Gastrocnemius medialis (tissue), 4 donors: Measurements from ENCODE around the gene ZDHHC17. TPM values are rescaled to one million over a fixed set of nuclear protein-coding genes. Genes with fewer than 3 reads are reported as not detected.

Experiments used
- ATAC-seq, 2 donors: fragments of 150-250 bp; one replicate each; pipeline ENCODE4 v1.9.1; 2016
- DNase-seq, 2 donors: peaks; one replicate each; pipeline ENCODE4 v3.0.0-alpha.2; 2019
- H3K27ac ChIP-seq, 4 donors: fragments of 200-600 bp; sonication (generic); 1 replicate in 1 of 4; 2 replicates in 3 of 4; pipeline ENCODE4 v1.5.1; 2016 to 2018; ENCODE audit warnings: mild to moderate bottlenecking in 2 of 4, moderate library complexity in 1 of 4
- H3K27me3 ChIP-seq, 3 donors: fragments of 200-600 bp; sonication (generic) in 2 of 3; 1 replicate in 1 of 3; 2 replicates in 2 of 3; pipeline versions ENCODE4 v1.5.1 to v1.6.0; 2016 to 2019; ENCODE audit warnings: mild to moderate bottlenecking in 1 of 3, moderate library complexity in 1 of 3
- H3K36me3 ChIP-seq, 2 donors: fragments of 200-600 bp; sonication (generic) in 1 of 2; one replicate each; pipeline ENCODE4 v1.5.1; 2017 to 2018
- H3K4me1 ChIP-seq, 2 donors: fragments of 200-600 bp; sonication (generic) in 1 of 2; one replicate each; pipeline ENCODE4 v1.5.1; 2016 to 2017; ENCODE audit warnings: mild to moderate bottlenecking in 2 of 2
- H3K4me3 ChIP-seq, 4 donors: fragments of 200-600 bp; sonication (generic) in 3 of 4; 1 replicate in 1 of 4; 2 replicates in 3 of 4; pipeline ENCODE4 v1.5.1; 2016 to 2019; ENCODE audit warnings: mild to moderate bottlenecking in 2 of 4
- H3K9me3 ChIP-seq, 3 donors: fragments of 200-600 bp; sonication (generic) in 2 of 3; 1 replicate in 1 of 3; 2 replicates in 2 of 3; pipeline ENCODE4 v1.5.1; 2016 to 2019
- POLR2A ChIP-seq, 2 donors: fragments of 450-650 bp; IDR thresholded peaks; one replicate each; pipeline ENCODE4 v1.6.1; 2017; ENCODE audit warnings: antibody characterized with exemption in 2 of 2, mild to moderate bottlenecking in 2 of 2, moderate library complexity in 2 of 2
- in situ Hi-C, 4 donors: fragments of 200-750 bp; cut with MboI; loops; one replicate each; pipeline versions ENCODE4 v1.15.0 to v1.8.0; 2017; ENCODE audit warnings: low sequenced_read_pairs in 4 of 4
- intact Hi-C: fragments of 100-400 bp; cut with DNase I; formaldehyde crosslinking; loops from one replicate; pipeline ENCODE4 v1.15.1; 2023; ENCODE audit warnings: low total_unique reads
- total RNA-seq, 4 donors: library from RNA; depleted of rRNA; stranded (reverse); fragments of >200 nt; gene quantifications; one replicate each; pipeline versions ENCODE4 v1.1.0 to v1.2.3, GENCODE V29; 2016
- TF ChIP-seq, protein P1 (sequence below), 5 experiments: fragments of 450-650 bp in 3 of 5; fragments of 200-600 bp in 2 of 5; sonication (generic) in 2 of 5; IDR thresholded peaks in 4 of 5; conservative IDR thresholded peaks in 1 of 5; 1 replicate in 4 of 5; 2 replicates in 1 of 5; pipeline ENCODE4 v1.5.1; 2016 to 2019; ENCODE audit warnings: antibody characterized with exemption in 5 of 5, mild to moderate bottlenecking in 3 of 5, moderate library complexity in 3 of 5

Gene ZDHHC17
- total RNA-seq, 4 donors from 2014 or later: 15.5 to 35.6 (median 19.3) TPM

DNA sequence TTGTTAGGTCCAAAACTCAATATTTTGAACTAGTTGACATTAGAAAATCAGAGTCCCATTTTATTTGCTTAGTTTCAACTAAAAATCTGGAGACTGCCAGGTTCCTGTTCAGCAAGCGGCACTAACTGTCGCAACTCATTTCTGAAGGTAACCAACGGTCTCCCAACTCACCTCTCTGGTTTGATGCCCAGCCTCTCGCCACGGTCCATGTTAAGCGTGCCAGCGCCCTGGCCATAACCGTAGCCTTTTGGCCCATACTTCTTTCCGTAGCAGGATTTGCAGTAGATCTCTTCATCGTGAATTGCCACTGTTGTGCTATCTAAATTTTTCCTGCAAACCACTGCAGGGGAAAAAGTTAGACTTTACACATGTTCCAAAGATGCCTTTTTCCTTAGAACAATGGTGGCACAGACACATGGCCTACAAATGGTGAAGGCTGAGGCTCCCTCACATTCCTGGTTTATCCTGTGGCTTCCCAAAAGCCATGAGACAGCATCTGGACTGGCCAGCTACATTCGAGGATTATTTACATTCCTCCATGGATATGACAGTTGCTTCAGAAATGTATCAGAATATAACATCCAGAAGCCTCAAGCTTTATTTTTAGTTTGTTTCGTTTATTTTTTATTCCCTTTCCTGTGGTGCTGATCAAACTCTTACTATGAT is 99.2 kb downstream of the ZDHHC17 start:
- Histone ChIP-seq H3K4me3 (no peak overlapping the region), H3K27ac (no peak overlapping the region), H3K4me1 (no peaks in the 10 kb centered on the region), H3K27me3 (no peaks in the 10 kb centered on the region), H3K36me3 (no peaks in the 10 kb centered on the region), H3K9me3 (no peaks in the 10 kb centered on the region)
- in situ Hi-C loops: no loop called here
- DNase-seq (no peak), ATAC-seq (no peak)
- TF ChIP-seq, protein P1, sequence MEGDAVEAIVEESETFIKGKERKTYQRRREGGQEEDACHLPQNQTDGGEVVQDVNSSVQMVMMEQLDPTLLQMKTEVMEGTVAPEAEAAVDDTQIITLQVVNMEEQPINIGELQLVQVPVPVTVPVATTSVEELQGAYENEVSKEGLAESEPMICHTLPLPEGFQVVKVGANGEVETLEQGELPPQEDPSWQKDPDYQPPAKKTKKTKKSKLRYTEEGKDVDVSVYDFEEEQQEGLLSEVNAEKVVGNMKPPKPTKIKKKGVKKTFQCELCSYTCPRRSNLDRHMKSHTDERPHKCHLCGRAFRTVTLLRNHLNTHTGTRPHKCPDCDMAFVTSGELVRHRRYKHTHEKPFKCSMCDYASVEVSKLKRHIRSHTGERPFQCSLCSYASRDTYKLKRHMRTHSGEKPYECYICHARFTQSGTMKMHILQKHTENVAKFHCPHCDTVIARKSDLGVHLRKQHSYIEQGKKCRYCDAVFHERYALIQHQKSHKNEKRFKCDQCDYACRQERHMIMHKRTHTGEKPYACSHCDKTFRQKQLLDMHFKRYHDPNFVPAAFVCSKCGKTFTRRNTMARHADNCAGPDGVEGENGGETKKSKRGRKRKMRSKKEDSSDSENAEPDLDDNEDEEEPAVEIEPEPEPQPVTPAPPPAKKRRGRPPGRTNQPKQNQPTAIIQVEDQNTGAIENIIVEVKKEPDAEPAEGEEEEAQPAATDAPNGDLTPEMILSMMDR (IDR thresholded peaks at IDR 0.05 in 4 of 5, conservative IDR thresholded peaks at IDR 0.05 in 1 of 5): no peak
- TF ChIP-seq POLR2A (IDR thresholded peaks at IDR 0.05): no peak
- intact Hi-C loops: no loop called here

DNA sequence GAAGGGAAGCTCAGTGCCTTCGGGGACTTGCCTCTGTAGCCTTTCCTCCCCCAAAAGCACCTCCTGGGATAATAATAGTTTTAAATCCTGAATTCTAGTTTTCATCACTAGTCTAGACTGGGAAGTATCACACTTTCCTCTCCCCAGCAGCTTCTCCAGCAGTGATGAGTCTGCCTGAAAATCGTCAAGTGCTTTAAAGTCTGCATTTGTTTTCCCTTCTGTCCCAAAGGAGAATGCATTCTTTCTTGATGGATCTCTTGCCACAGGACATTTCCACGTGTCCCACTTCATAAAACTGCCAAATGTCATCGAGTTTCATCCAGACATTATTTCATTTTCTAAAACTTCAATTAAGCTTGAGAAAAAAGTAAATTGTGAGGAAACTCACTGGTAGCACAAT is 99.9 kb downstream of the ZDHHC17 start:
- intact Hi-C loops (no loop called here), in situ Hi-C loops (no loop called here)
- TF ChIP-seq, protein P1 (IDR thresholded peaks at IDR 0.05 in 4 of 5, conservative IDR thresholded peaks at IDR 0.05 in 1 of 5): no peak
- TF ChIP-seq POLR2A (IDR thresholded peaks at IDR 0.05): no peak
- Histone ChIP-seq H3K27me3 (no peaks in the 10 kb centered on the region), H3K27ac (no peak overlapping the region), H3K4me3 (no peak overlapping the region), H3K4me1 (no peaks in the 10 kb centered on the region), H3K9me3 (no peaks in the 10 kb centered on the region), H3K36me3 (no peaks in the 10 kb centered on the region)
- ATAC-seq (no peak), DNase-seq (no peak)

DNA sequence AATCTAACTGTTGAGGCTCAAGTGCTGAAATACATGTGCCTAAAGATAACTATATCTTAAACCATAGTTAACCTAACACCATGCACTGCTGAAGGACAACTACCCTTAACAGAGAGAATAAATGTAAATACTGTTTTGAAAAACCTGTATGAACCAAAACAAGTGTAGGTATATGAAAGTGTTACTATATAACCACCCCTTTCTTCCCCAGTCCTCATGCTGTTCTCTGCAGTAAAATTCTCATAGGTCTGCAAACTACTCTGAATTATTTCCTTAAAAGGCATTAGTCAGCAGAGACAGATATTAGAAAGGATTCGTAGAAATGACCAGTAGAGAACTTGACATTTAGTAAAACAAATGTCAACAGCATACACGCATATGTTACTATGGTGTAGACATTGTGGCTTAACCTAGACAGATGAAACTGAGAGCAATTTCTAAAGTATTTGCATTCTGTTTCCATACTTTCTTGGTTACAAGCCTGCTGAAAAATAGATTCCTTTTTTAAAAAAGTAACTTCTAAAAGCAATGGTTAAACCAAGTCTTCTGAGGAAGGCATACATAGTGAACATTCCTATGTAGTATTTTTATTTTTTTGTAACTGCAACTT is 101.0 kb downstream of the ZDHHC17 start:
- Histone ChIP-seq H3K9me3 (no peaks in the 10 kb centered on the region), H3K36me3 (no peaks in the 10 kb centered on the region), H3K27me3 (no peaks in the 10 kb centered on the region), H3K4me1 (no peaks in the 10 kb centered on the region), H3K27ac (no peak overlapping the region), H3K4me3 (no peak overlapping the region)
- in situ Hi-C loops (no loop called here), intact Hi-C loops (no loop called here)
- no peak for TF ChIP-seq POLR2A (IDR thresholded peaks at IDR 0.05)
- TF ChIP-seq, protein P1 (IDR thresholded peaks at IDR 0.05 in 4 of 5, conservative IDR thresholded peaks at IDR 0.05 in 1 of 5): no peak
- DNase-seq: no peak
- no peak for ATAC-seq

DNA sequence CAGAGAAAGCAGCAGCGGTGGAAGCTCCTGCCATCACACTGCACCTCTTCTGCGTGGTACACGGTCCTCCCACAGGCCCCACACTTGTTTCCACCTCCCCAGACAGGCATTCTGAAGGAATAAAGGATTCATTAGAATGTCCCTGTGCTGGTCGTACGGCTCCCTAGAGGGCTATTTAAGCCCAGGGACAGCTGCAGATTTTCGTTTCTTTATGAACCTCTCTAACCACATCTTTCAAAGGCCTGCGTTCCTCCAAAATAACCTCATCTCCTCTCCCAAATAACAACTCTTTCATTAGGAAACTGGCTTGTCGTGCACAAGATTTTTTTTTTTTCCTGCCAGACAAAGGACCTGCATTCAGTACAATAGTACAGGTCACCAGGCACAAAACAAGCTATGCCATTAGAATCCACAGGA is 102.2 kb downstream of the ZDHHC17 start:
- no peak overlapping the region for H3K27ac ChIP-seq

More for the DNA sequence above, 102.2 kb downstream of the ZDHHC17 start:
- no peaks in the 10 kb centered on the region for H3K36me3 ChIP-seq
- H3K4me3 ChIP-seq: no peak overlapping the region
- H3K9me3 ChIP-seq: no peaks in the 10 kb centered on the region
- H3K27me3 ChIP-seq: no peaks in the 10 kb centered on the region
- in situ Hi-C loops: no loop called here
- ATAC-seq (no peak), DNase-seq (no peak)
- TF ChIP-seq, protein P1 (IDR thresholded peaks at IDR 0.05 in 4 of 5, conservative IDR thresholded peaks at IDR 0.05 in 1 of 5): no peak
- TF ChIP-seq POLR2A (IDR thresholded peaks at IDR 0.05): no peak
- H3K4me1 ChIP-seq: no peaks in the 10 kb centered on the region
- intact Hi-C loops: no loop called here
